ENCODE results near the gene C11orf16.

C11orf16 gene

GRCh38 chr11:8956860-8957259 lies 24.1 kb upstream of the C11orf16 start:
- Histone ChIP-seq H2BK12ac (ENCODE audit: low read length) (no peak overlapping the region), H3K9ac (ENCODE audit: low read depth, low read length, poor library complexity) (no peak overlapping the region), H3K27me3 (ENCODE audit: control insufficient read depth in 3 of 3, insufficient read depth in 3 of 3, low read depth in 1 of 3, low read length in 3 of 3) (no peaks in the 10 kb centered on the region), H3K79me1 (ENCODE audit: low read depth, low read length) (no peaks in the 10 kb centered on the region), H3K4me1 (ENCODE audit: control insufficient read depth in 2 of 2, insufficient read depth in 1 of 2, low read depth in 1 of 2, low read length in 2 of 2) (peaks cover 0 to 5% of the 10 kb centered on the region in 2 donors), H2BK15ac (ENCODE audit: low read length) (no peak overlapping the region), H3K4me3 (ENCODE audit: low read length in 2 of 2) (no peak overlapping the region), H3K18ac (ENCODE audit: low read length) (no peak overlapping the region), H3K36me3 (replicated peaks in 1 of 2; ENCODE audit: control insufficient read depth in 2 of 2, insufficient read depth in 2 of 2, low read length in 2 of 2) (peaks cover 0 to 34% of the 10 kb centered on the region in 2 donors), H2BK5ac (ENCODE audit: low read length) (no peak overlapping the region), H3K9me3 (replicated peaks in 1 of 2; ENCODE audit: control insufficient read depth in 2 of 2, insufficient read depth in 1 of 2, low read depth in 1 of 2, low read length in 2 of 2) (peaks cover 0 to 2% of the 10 kb centered on the region in 2 donors), H2AFZ (ENCODE audit: low read length) (no peak overlapping the region), H3K14ac (ENCODE audit: low read length) (no peak overlapping the region), H3K4ac (ENCODE audit: low read length) (no peak overlapping the region), H3K4me2 (ENCODE audit: insufficient read depth, low read length, poor library complexity, severe bottlenecking) (no peak overlapping the region), H3K23ac (ENCODE audit: low read depth, low read length, poor library complexity) (no peak overlapping the region), H4K91ac (ENCODE audit: low read depth, low read length, poor library complexity) (no peak overlapping the region), H4K8ac (ENCODE audit: low read depth, low read length) (no peak overlapping the region), H2BK120ac (ENCODE audit: low read depth, low read length) (no peak overlapping the region), H3K27ac (replicated peaks; ENCODE audit: low read length) (no peak overlapping the region), H2AK5ac (ENCODE audit: low read depth, low read length) (no peak overlapping the region)
- DNase-seq (ENCODE audit: low spot score), result no peak
- WGBS, 2 donors (ENCODE audit: extremely low coverage in 2 of 2, insufficient read length in 2 of 2, insufficient replicate concordance in 1 of 2), result no CpG with 5 or more reads among the region's 4 CpGs

DNA sequence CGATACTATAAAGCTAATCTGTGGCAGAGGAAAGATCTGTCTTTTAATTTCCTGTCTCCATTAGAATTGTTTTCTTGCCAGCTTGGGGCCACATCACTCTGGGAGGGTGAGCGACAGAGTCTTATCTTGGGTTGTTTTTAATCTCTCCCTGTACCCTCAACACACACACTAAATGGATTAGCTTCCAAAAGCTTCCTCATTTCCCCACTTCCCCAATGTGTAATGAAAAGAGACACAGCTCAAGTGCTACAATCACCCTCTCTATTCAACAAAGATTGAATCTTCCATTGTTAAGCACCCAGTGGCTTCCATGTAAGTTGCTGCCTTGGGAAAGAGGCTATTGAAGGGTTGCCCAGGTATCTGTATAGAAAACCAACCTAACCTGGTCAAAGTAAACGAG lies 16.1 kb upstream of the C11orf16 start:
- H3K36me3 ChIP-seq (replicated peaks in 1 of 2; ENCODE audit: control insufficient read depth in 2 of 2, insufficient read depth in 2 of 2, low read length in 2 of 2), result peaks cover 3 to 37% of the 10 kb centered on the region in 2 donors
- H3K4ac ChIP-seq (ENCODE audit: low read length), result no peak overlapping the region
- H3K27me3 ChIP-seq (ENCODE audit: control insufficient read depth in 3 of 3, insufficient read depth in 3 of 3, low read depth in 1 of 3, low read length in 3 of 3), result no peaks in the 10 kb centered on the region
- WGBS, 2 donors (ENCODE audit: extremely low coverage in 2 of 2, insufficient read length in 2 of 2, insufficient replicate concordance in 1 of 2), result no CpG with 5 or more reads among the region's 3 CpGs
- H3K23ac ChIP-seq (ENCODE audit: low read depth, low read length, poor library complexity), result no peak overlapping the region
- no peak overlapping the region for H3K4me2 ChIP-seq (ENCODE audit: insufficient read depth, low read length, poor library complexity, severe bottlenecking)
- no peak overlapping the region for H2BK5ac ChIP-seq (ENCODE audit: low read length)
- no peak overlapping the region for H3K9ac ChIP-seq (ENCODE audit: low read depth, low read length, poor library complexity)
- H3K9me3 ChIP-seq (replicated peaks in 1 of 2; ENCODE audit: control insufficient read depth in 2 of 2, insufficient read depth in 1 of 2, low read depth in 1 of 2, low read length in 2 of 2), result no peaks in the 10 kb centered on the region
- H4K8ac ChIP-seq (ENCODE audit: low read depth, low read length), result no peak overlapping the region
- no peak overlapping the region for H3K4me3 ChIP-seq (ENCODE audit: low read length in 2 of 2)
- H3K18ac ChIP-seq (ENCODE audit: low read length), result no peak overlapping the region
- no peak overlapping the region for H4K91ac ChIP-seq (ENCODE audit: low read depth, low read length, poor library complexity)
- no peak overlapping the region for H2BK15ac ChIP-seq (ENCODE audit: low read length)
- no peak overlapping the region for H2BK12ac ChIP-seq (ENCODE audit: low read length)
- no peak overlapping the region for H3K27ac ChIP-seq (replicated peaks; ENCODE audit: low read length)
- no peak for DNase-seq (ENCODE audit: low spot score)
- no peaks in the 10 kb centered on the region for H3K4me1 ChIP-seq (ENCODE audit: control insufficient read depth in 2 of 2, insufficient read depth in 1 of 2, low read depth in 1 of 2, low read length in 2 of 2)
- H2AK5ac ChIP-seq (ENCODE audit: low read depth, low read length), result no peak overlapping the region
- H3K79me1 ChIP-seq (ENCODE audit: low read depth, low read length), result no peaks in the 10 kb centered on the region
- no peak overlapping the region for H3K14ac ChIP-seq (ENCODE audit: low read length)
- H2BK120ac ChIP-seq (ENCODE audit: low read depth, low read length), result no peak overlapping the region
- H2AFZ ChIP-seq (ENCODE audit: low read length), result no peak overlapping the region

DNA sequence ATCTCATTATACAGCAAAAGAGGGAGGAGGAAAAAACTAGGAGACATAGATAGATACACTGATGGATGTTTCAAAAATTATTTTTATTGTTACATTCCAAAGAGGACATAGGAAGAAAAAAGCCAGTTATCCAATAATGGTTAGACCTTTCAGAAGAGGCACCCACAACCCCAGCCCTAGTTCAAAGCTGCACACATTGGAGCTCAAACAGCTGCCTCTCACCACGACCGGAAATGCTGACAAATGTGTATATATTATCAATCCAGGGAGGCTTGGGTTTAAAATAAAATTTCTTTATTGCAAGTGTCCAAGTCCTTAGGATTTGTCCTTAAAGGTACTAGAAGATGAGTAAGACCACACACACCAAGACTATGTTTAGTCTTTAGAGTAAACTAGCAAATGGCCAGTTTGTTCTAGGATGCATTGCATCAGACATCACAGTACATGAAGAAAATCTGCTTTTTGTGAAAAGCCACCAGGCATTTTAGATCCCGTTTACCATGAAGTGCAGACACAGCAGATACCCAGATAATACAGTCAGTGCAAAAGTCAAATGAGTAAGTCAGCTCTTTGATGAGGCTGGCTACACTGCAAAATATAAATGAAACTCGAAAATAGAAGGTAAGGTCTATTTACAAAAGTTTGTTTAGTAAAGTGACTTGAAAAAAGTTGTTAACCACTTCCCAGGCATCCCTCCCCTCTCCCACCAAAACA lies 14.6 kb upstream of the C11orf16 start:
- Histone ChIP-seq H3K27me3 (ENCODE audit: control insufficient read depth in 3 of 3, insufficient read depth in 3 of 3, low read depth in 1 of 3, low read length in 3 of 3) (no peaks in the 10 kb centered on the region), H3K18ac (ENCODE audit: low read length) (no peak overlapping the region), H2BK12ac (ENCODE audit: low read length) (no peak overlapping the region), H3K14ac (ENCODE audit: low read length) (no peak overlapping the region), H3K27ac (replicated peaks; ENCODE audit: low read length) (no peak overlapping the region), H3K9me3 (replicated peaks in 1 of 2; ENCODE audit: control insufficient read depth in 2 of 2, insufficient read depth in 1 of 2, low read depth in 1 of 2, low read length in 2 of 2) (no peaks in the 10 kb centered on the region), H2BK5ac (ENCODE audit: low read length) (no peak overlapping the region), H4K91ac (ENCODE audit: low read depth, low read length, poor library complexity) (no peak overlapping the region), H2AFZ (ENCODE audit: low read length) (no peak overlapping the region), H3K23ac (ENCODE audit: low read depth, low read length, poor library complexity) (no peak overlapping the region), H3K4ac (ENCODE audit: low read length) (no peak overlapping the region), H2BK15ac (ENCODE audit: low read length) (no peak overlapping the region), H3K79me1 (ENCODE audit: low read depth, low read length) (no peaks in the 10 kb centered on the region), H3K4me3 (ENCODE audit: low read length in 2 of 2) (no peak overlapping the region), H3K36me3 (replicated peaks in 1 of 2; ENCODE audit: control insufficient read depth in 2 of 2, insufficient read depth in 2 of 2, low read length in 2 of 2) (peaks cover 3 to 25% of the 10 kb centered on the region in 2 donors), H4K8ac (ENCODE audit: low read depth, low read length) (no peak overlapping the region), H3K4me2 (ENCODE audit: insufficient read depth, low read length, poor library complexity, severe bottlenecking) (no peak overlapping the region), H2AK5ac (ENCODE audit: low read depth, low read length) (no peak overlapping the region), H3K4me1 (ENCODE audit: control insufficient read depth in 2 of 2, insufficient read depth in 1 of 2, low read depth in 1 of 2, low read length in 2 of 2) (no peaks in the 10 kb centered on the region), H3K9ac (ENCODE audit: low read depth, low read length, poor library complexity) (no peak overlapping the region), H2BK120ac (ENCODE audit: low read depth, low read length) (no peak overlapping the region)
- no CpG with 5 or more reads among the region's 4 CpGs for WGBS, 2 donors (ENCODE audit: extremely low coverage in 2 of 2, insufficient read length in 2 of 2, insufficient replicate concordance in 1 of 2)
- no peak for DNase-seq (ENCODE audit: low spot score)

- no peak within 1 kb of the TSS for H3K23ac ChIP-seq (ENCODE audit: low read depth, low read length, poor library complexity)
These were observed 9.8 kb upstream of the C11orf16 start, which contains the start of gene ASCL3 for GRCh38 chr11:8942518-8943066. Gene ASCL3, minus strand, starts transcription at chr11:8943016. Its CDS starts 4,855 bp downstream, at chr11:8938161.

More at GRCh38 chr11:8942518-8943066, 9.8 kb upstream of the C11orf16 start, which contains the start of gene ASCL3:
- Histone ChIP-seq H4K91ac (ENCODE audit: low read depth, low read length, poor library complexity) (no peak within 1 kb of the TSS), H3K4ac (ENCODE audit: low read length) (no peak within 1 kb of the TSS), H3K4me2 (ENCODE audit: insufficient read depth, low read length, poor library complexity, severe bottlenecking) (no peak within 1 kb of the TSS), H3K18ac (ENCODE audit: low read length) (no peak within 1 kb of the TSS), H3K14ac (ENCODE audit: low read length) (no peak within 1 kb of the TSS), H3K27ac (replicated peaks; ENCODE audit: low read length) (no peak within 1 kb of the TSS), H2AFZ (ENCODE audit: low read length) (no peak within 1 kb of the TSS), H3K79me1 (ENCODE audit: low read depth, low read length) (no peaks in the 10 kb centered on the region), H3K27me3 (ENCODE audit: control insufficient read depth in 3 of 3, insufficient read depth in 3 of 3, low read depth in 1 of 3, low read length in 3 of 3) (no peaks in the 10 kb centered on the region), H3K36me3 (replicated peaks in 1 of 2; ENCODE audit: control insufficient read depth in 2 of 2, insufficient read depth in 2 of 2, low read length in 2 of 2) (peaks cover 1 to 5% of the 10 kb centered on the region in 2 donors), H2BK5ac (ENCODE audit: low read length) (no peak within 1 kb of the TSS), H3K9ac (ENCODE audit: low read depth, low read length, poor library complexity) (no peak within 1 kb of the TSS), H2BK15ac (ENCODE audit: low read length) (no peak within 1 kb of the TSS), H3K9me3 (replicated peaks in 1 of 2; ENCODE audit: control insufficient read depth in 2 of 2, insufficient read depth in 1 of 2, low read depth in 1 of 2, low read length in 2 of 2) (no peaks in the 10 kb centered on the region), H2BK12ac (ENCODE audit: low read length) (no peak within 1 kb of the TSS), H2AK5ac (ENCODE audit: low read depth, low read length) (no peak within 1 kb of the TSS), H4K8ac (ENCODE audit: low read depth, low read length) (no peak within 1 kb of the TSS), H2BK120ac (ENCODE audit: low read depth, low read length) (no peak within 1 kb of the TSS), H3K4me3 (ENCODE audit: low read length in 2 of 2) (no peak within 1 kb of the TSS), H3K4me1 (ENCODE audit: control insufficient read depth in 2 of 2, insufficient read depth in 1 of 2, low read depth in 1 of 2, low read length in 2 of 2) (no peaks in the 10 kb centered on the region)
- no CpG with 5 or more reads among the region's 5 CpGs for WGBS, 2 donors (ENCODE audit: extremely low coverage in 2 of 2, insufficient read length in 2 of 2, insufficient replicate concordance in 1 of 2)
- no peak for DNase-seq (ENCODE audit: low spot score)
